HL-60 (cell line): Measurements from ENCODE around the gene AP1G1.

Experiments used
- POLR2AphosphoS5 ChIP-seq: IDR thresholded peaks from 2 replicates; pipeline ENCODE4 v1.6.1; 2012; ENCODE audit warnings: low read depth
- TF ChIP-seq, protein P1 (sequence below): IDR thresholded peaks from one replicate; pipeline ENCODE4 v1.5.1; 2011; ENCODE audit warnings: low read length, control low read depth, inconsistent platforms; ENCODE audit not compliant: insufficient read depth

DNA sequence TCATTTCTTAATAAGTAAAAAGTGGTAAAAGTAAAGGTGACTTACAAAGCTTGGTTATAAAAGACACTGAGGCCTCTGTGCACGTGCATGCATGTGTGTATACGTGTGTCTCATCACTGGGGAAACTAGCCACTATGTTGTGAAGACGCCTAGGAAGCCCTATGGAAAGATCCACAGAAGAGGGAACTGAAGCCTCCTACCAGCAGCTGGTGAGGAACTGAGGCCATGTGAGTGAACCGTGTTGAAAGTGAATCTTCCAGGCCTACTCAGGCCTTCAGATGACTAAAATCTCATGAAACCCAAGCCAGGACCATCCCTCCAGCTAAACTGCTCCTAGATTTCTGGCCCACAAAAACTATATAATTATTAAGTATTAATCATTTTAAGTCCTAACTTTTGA is 107.8 kb downstream of the AP1G1 start:
- no peak for TF ChIP-seq POLR2AphosphoS5
- TF ChIP-seq, protein P1, sequence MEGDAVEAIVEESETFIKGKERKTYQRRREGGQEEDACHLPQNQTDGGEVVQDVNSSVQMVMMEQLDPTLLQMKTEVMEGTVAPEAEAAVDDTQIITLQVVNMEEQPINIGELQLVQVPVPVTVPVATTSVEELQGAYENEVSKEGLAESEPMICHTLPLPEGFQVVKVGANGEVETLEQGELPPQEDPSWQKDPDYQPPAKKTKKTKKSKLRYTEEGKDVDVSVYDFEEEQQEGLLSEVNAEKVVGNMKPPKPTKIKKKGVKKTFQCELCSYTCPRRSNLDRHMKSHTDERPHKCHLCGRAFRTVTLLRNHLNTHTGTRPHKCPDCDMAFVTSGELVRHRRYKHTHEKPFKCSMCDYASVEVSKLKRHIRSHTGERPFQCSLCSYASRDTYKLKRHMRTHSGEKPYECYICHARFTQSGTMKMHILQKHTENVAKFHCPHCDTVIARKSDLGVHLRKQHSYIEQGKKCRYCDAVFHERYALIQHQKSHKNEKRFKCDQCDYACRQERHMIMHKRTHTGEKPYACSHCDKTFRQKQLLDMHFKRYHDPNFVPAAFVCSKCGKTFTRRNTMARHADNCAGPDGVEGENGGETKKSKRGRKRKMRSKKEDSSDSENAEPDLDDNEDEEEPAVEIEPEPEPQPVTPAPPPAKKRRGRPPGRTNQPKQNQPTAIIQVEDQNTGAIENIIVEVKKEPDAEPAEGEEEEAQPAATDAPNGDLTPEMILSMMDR, result no peak
